Brain pericyte (primary cell): ENCODE data around the gene PRDM11.

Experiments used
- DNase-seq: peaks from one replicate; pipeline ENCODE4 v3.0.0-alpha.2; 2012; ENCODE audit warnings: low read depth, low spot score

Gene PRDM11

GRCh38 chr11:45141631-45142030 is 4.8 kb upstream of the PRDM11 start:
- DNase-seq, result no peak

- DNase-seq, result no peak
These were observed 4.0 kb upstream of the PRDM11 start for GRCh38 chr11:45142241-45143055.

GRCh38 chr11:45143494-45143893 is 2.9 kb upstream of the PRDM11 start:
- no peak for DNase-seq

- DNase-seq, result no peak
These were observed 2.0 kb upstream of the PRDM11 start for GRCh38 chr11:45144126-45145082.

- DNase-seq, result no peak
These were observed 1.4 kb upstream of the PRDM11 start for GRCh38 chr11:45145083-45145378.

GRCh38 chr11:45145379-45146071 is 914 bp upstream of the PRDM11 start:
- DNase-seq, result no peak

GRCh38 chr11:45147017-45147728 is 734 bp downstream of the PRDM11 start:
- DNase-seq, result peak; percentile 78

GRCh38 chr11:45147891-45148675 is 1.6 kb downstream of the PRDM11 start:
- no peak for DNase-seq

- DNase-seq, result no peak
These were observed 3.1 kb downstream of the PRDM11 start for GRCh38 chr11:45149483-45150056.

- DNase-seq, result no peak
These were observed 3.9 kb downstream of the PRDM11 start for GRCh38 chr11:45150301-45150700.

GRCh38 chr11:45150943-45151342 is 4.5 kb downstream of the PRDM11 start:
- no peak for DNase-seq

- DNase-seq, result no peak
These were observed 5.0 kb downstream of the PRDM11 start for GRCh38 chr11:45151362-45151982.

- no peak for DNase-seq
These were observed 6.5 kb downstream of the PRDM11 start for GRCh38 chr11:45152740-45153595.

GRCh38 chr11:45154276-45154675 is 7.8 kb downstream of the PRDM11 start:
- DNase-seq, result no peak

GRCh38 chr11:45155058-45155551 is 8.7 kb downstream of the PRDM11 start:
- no peak for DNase-seq

GRCh38 chr11:45155627-45156180 is 9.3 kb downstream of the PRDM11 start:
- no peak for DNase-seq

- no peak for DNase-seq
These were observed 9.8 kb downstream of the PRDM11 start for GRCh38 chr11:45156201-45156600.

GRCh38 chr11:45156741-45157140 is 10.3 kb downstream of the PRDM11 start:
- no peak for DNase-seq
